HCT116 (cell line): ENCODE results near the gene OVOL3. TPM values are rescaled to one million over a fixed set of nuclear protein-coding genes. Genes with fewer than 3 reads are reported as not detected.
A peak's percentile ranks its signal among the peaks of the same experiment; 100 is the strongest.

Experiments used
- ATAC-seq: fragments of 200-7000 bp; cut with Tn5 transposase; 2 replicates; pipeline ENCODE4 v1.9.1; 2020; ENCODE audit warnings: mild to moderate bottlenecking, moderate library complexity
- BruUV-seq: library from RNA; stranded (reverse); fragments of 400-500 nt; replicated peaks from 2 replicates; lab custom pipeline; 2021; lab: Mats Ljungman, UMichigan
- CTCF ChIA-PET: fragments of 300-600 bp; sonication (Branson Sonifier 250); formaldehyde crosslinking; loops from one replicate; lab custom pipeline; 2021; ENCODE audit warnings: antibody characterized with exemption; lab: Charles Lee
- POLR2A ChIA-PET: fragments of 300-600, 350-600 bp; sonication (Branson Sonifier 250); formaldehyde crosslinking; loops from one replicate; lab custom pipeline; 2021; ENCODE audit warnings: antibody characterized with exemption; lab: Charles Lee
- RAD21 ChIA-PET, 2 experiments: fragments of 300-600 bp; sonication (Branson Sonifier 250); formaldehyde crosslinking; loops; one replicate each; lab custom pipeline; 2023; ENCODE audit warnings: low total read pairs in 2 of 2; ENCODE audit not compliant: uncharacterized antibody in 2 of 2, unreplicated experiment in 2 of 2, low non-redundant PET in 1 of 2; lab: Charles Lee
- DNase-seq: peaks from one replicate; pipeline ENCODE4 v3.0.0-alpha.2; 2010; ENCODE audit warnings: low read depth, low spot score
- H2AFZ ChIP-seq: fragments of 200-600 bp; shearing (Covaris generic), sonication (generic); 2 replicates; pipeline ENCODE4 v1.6.1; 2017; ENCODE audit warnings: low read depth, mixed run types, mixed read lengths, antibody characterized with exemption, low read length; ENCODE audit not compliant: poor library complexity, severe bottlenecking
- H3K27ac ChIP-seq: 2 replicates; pipeline ENCODE4 v1.5.1; 2012; ENCODE audit warnings: low read depth, low read length
- H3K27me3 ChIP-seq: fragments of 200-600 bp; sonication (generic); 2 replicates; pipeline ENCODE4 v1.6.1; 2016; ENCODE audit warnings: mixed run types, low read length, mixed read lengths; ENCODE audit not compliant: insufficient read depth
- H3K36me3 ChIP-seq, 2 experiments: fragments of 200-500 bp in 1 of 2; fragments of 200-600 bp in 1 of 2; sonication (Bioruptor generic) in 1 of 2; sonication (generic) in 1 of 2; 2 replicates each; pipeline versions ENCODE4 v1.5.1 to v1.6.1; 2014 to 2016; ENCODE audit warnings: low read length in 2 of 2, inconsistent platforms in 1 of 2, mixed read lengths in 1 of 2, mixed run types in 1 of 2; ENCODE audit not compliant: insufficient read depth in 2 of 2, control insufficient read depth in 1 of 2
- H3K4me1 ChIP-seq, 2 experiments: fragments of 200-600 bp in 1 of 2; sonication (generic) in 1 of 2; 2 replicates each; pipeline versions ENCODE4 v1.5.1 to v1.6.1; 2012 to 2017; ENCODE audit warnings: low read length in 2 of 2, inconsistent platforms in 1 of 2, mild to moderate bottlenecking in 1 of 2, mixed read lengths in 1 of 2, mixed run types in 1 of 2, moderate library complexity in 1 of 2; ENCODE audit not compliant: insufficient read depth in 2 of 2, control insufficient read depth in 1 of 2
- H3K4me2 ChIP-seq: fragments of 200-600 bp; sonication (generic); 2 replicates; pipeline ENCODE4 v1.6.1; 2017; ENCODE audit warnings: mixed run types, low read length, mixed read lengths
- H3K4me3 ChIP-seq, 2 experiments: fragments of 200-600 bp in 1 of 2; sonication (generic) in 1 of 2; replicated peaks in 1 of 2; 2 replicates each; pipeline ENCODE4 v1.5.1; 2011 to 2016; ENCODE audit warnings: low read length in 2 of 2, control low read depth in 1 of 2, low read depth in 1 of 2, mild to moderate bottlenecking in 1 of 2, mixed read lengths in 1 of 2, mixed run types in 1 of 2
- H3K79me2 ChIP-seq: fragments of 200-600 bp; sonication (generic); 2 replicates; pipeline ENCODE4 v1.6.1; 2017; ENCODE audit warnings: mild to moderate bottlenecking, mixed run types, low read length, moderate library complexity, mixed read lengths; ENCODE audit not compliant: insufficient read depth
- H3K9ac ChIP-seq: fragments of 200-600 bp; sonication (generic); 2 replicates; pipeline ENCODE4 v1.6.1; 2016; ENCODE audit warnings: low read length, mixed read lengths
- H3K9me2 ChIP-seq: fragments of 200-600 bp; sonication (generic), shearing (Covaris generic); 2 replicates; pipeline ENCODE4 v1.6.1; 2017; ENCODE audit warnings: mixed run types, mild to moderate bottlenecking, moderate library complexity; ENCODE audit not compliant: insufficient read depth
- H3K9me3 ChIP-seq, 2 experiments: fragments of 200-500 bp in 1 of 2; fragments of 200-600 bp in 1 of 2; sonication (Bioruptor generic) in 1 of 2; sonication (generic) in 1 of 2; 2 replicates each; pipeline ENCODE4 v1.6.1; 2014 to 2017; ENCODE audit warnings: low read length in 2 of 2, mixed read lengths in 2 of 2, inconsistent platforms in 1 of 2, low read depth in 1 of 2, mild to moderate bottlenecking in 1 of 2, mixed run types in 1 of 2, moderate library complexity in 1 of 2; ENCODE audit not compliant: control insufficient read depth in 1 of 2, insufficient read depth in 1 of 2
- H4K20me1 ChIP-seq: fragments of 200-600 bp; sonication (generic), shearing (Covaris generic); 2 replicates; pipeline ENCODE4 v1.6.1; 2017; ENCODE audit warnings: mixed run types, mild to moderate bottlenecking, moderate library complexity; ENCODE audit not compliant: insufficient read depth
- CBX3 ChIP-seq: IDR thresholded peaks from 2 replicates; pipeline ENCODE4 v1.6.1; 2012; ENCODE audit warnings: low read depth
- CEBPB ChIP-seq: IDR thresholded peaks from 2 replicates; pipeline ENCODE4 v1.6.1; 2012; ENCODE audit warnings: low read depth
- CTCF ChIP-seq, 3 experiments: fragments of 200-600 bp in 1 of 3; sonication (generic) in 1 of 3; IDR thresholded peaks in 2 of 3; conservative IDR thresholded peaks in 1 of 3; 2 replicates each; pipeline ENCODE4 v1.5.1; 2012 to 2017; ENCODE audit warnings: low read depth in 2 of 3, low read length in 2 of 3, antibody characterized with exemption in 1 of 3, borderline replicate concordance in 1 of 3, control low read depth in 1 of 3, mild to moderate bottlenecking in 1 of 3, mixed read lengths in 1 of 3, mixed run types in 1 of 3, moderate library complexity in 1 of 3; ENCODE audit not compliant: insufficient read depth in 1 of 3
- EZH2 ChIP-seq: fragments of 200-600 bp; sonication (generic); IDR thresholded peaks from 2 replicates; pipeline ENCODE4 v1.6.1; 2017; ENCODE audit warnings: antibody characterized with exemption, mixed run types
- EZH2phosphoT487 ChIP-seq: fragments of 200-600 bp; IDR thresholded peaks from 2 replicates; pipeline ENCODE4 v1.6.1; 2018; ENCODE audit warnings: antibody characterized with exemption, borderline replicate concordance
- POLR2A ChIP-seq: IDR thresholded peaks from 2 replicates; pipeline ENCODE4 v1.7.0; 2011; ENCODE audit warnings: borderline replicate concordance; ENCODE audit not compliant: insufficient read depth, insufficient read length; ENCODE audit errors: extremely low read depth
- POLR2AphosphoS5 ChIP-seq: IDR thresholded peaks from 2 replicates; pipeline ENCODE4 v1.6.1; 2011; ENCODE audit warnings: mild to moderate bottlenecking, low read depth, low read length, moderate library complexity
- RAD21 ChIP-seq: IDR thresholded peaks from 2 replicates; pipeline ENCODE4 v1.6.1; 2012; ENCODE audit warnings: low read depth, mild to moderate bottlenecking
- SIN3A ChIP-seq: IDR thresholded peaks from 2 replicates; pipeline ENCODE4 v1.6.1; 2012; ENCODE audit warnings: low read depth
- SRF ChIP-seq: IDR thresholded peaks from 2 replicates; pipeline ENCODE4 v1.6.1; 2012; ENCODE audit warnings: low read depth
- TCF7L2 ChIP-seq: IDR thresholded peaks from 2 replicates; pipeline ENCODE4 v1.7.0; 2011; ENCODE audit warnings: borderline replicate concordance, inconsistent platforms; ENCODE audit not compliant: insufficient read depth, insufficient read length; ENCODE audit errors: extremely low read depth
- YY1 ChIP-seq: IDR thresholded peaks from 2 replicates; pipeline ENCODE4 v1.6.1; 2011; ENCODE audit warnings: low read length, low read depth, moderate library complexity, mild to moderate bottlenecking; ENCODE audit not compliant: insufficient replicate concordance; ENCODE audit errors: extremely low read depth
- ZFX ChIP-seq: fragments of 450-650 bp; IDR thresholded peaks from 2 replicates; pipeline ENCODE4 v1.6.1; 2017
- intact Hi-C: fragments of 100-400 bp; cut with micrococcal nuclease; formaldehyde crosslinking; loops from 2 replicates; pipeline ENCODE4 v1.10.0; 2022
- total RNA-seq: library from RNA; stranded (reverse); gene quantifications from one replicate; pipeline ENCODE4 v1.2.1, GENCODE V29; 2021; ENCODE audit not compliant: unreplicated experiment

OVOL3 gene
- total RNA-seq, 1 experiment from 2014 or later: not detected

GRCh38 chr19:36152019-36152351 lies 41.0 kb downstream of the OVOL3 start (continued):
- no peak for TF ChIP-seq CTCF (IDR thresholded peaks at IDR 0.05 in 2 of 3, conservative IDR thresholded peaks at IDR 0.05 in 1 of 3; ENCODE audit: borderline replicate concordance in 1 of 3, insufficient read depth in 1 of 3, low read depth in 2 of 3, low read length in 2 of 3)
- TF ChIP-seq EZH2: no peak
- TF ChIP-seq CEBPB: no peak
- no peak for TF ChIP-seq SIN3A
- no peak for TF ChIP-seq POLR2A
- TF ChIP-seq CBX3: no peak
- TF ChIP-seq RAD21: no peak
- no peak for TF ChIP-seq SRF
- TF ChIP-seq POLR2AphosphoS5: no peak
- no peak for TF ChIP-seq YY1
- TF ChIP-seq ZFX: no peak
- TF ChIP-seq, all 23 proteins: peak for 0

GRCh38 chr19:36152352-36153091 lies 41.6 kb downstream of the OVOL3 start, which contains the start of gene COX7A1:
Gene COX7A1 (minus strand): TSS chr19:36152447. CDS start chr19:36152407, 40 bp downstream.
- no peaks in the 10 kb centered on the region for H3K27me3 ChIP-seq
- TF ChIP-seq POLR2AphosphoS5: 0 out of 2 replicates have a peak, but pooled peaks have one; percentile 1
- TF ChIP-seq CEBPB: no peak
- no peak for TF ChIP-seq EZH2phosphoT487
- no peak for TF ChIP-seq RAD21
- TF ChIP-seq SIN3A: no peak
- no peak for TF ChIP-seq POLR2A
- TF ChIP-seq TCF7L2: no peak
- no peak for TF ChIP-seq EZH2
- TF ChIP-seq, all 23 proteins: peak for 1
- no peak within 1 kb of the TSS for H2AFZ ChIP-seq
- H3K4me1 ChIP-seq: no peaks in the 10 kb centered on the region
- intact Hi-C loops: no loop called here
- H3K9me3 ChIP-seq: no peaks in the 10 kb centered on the region
- peak; percentile 27; the same call in 1 of the 2 replicates for ATAC-seq
- H3K79me2 ChIP-seq: peaks cover 10% of the 10 kb centered on the region; the same call in 1 of the 2 replicates
- no peak within 1 kb of the TSS for H3K9ac ChIP-seq
- H3K36me3 ChIP-seq: peaks cover 15 to 36% of the 10 kb centered on the region in 2 experiments
- no peaks in the 10 kb centered on the region for H4K20me1 ChIP-seq
- ChIA-PET CTCF (no interaction called here), POLR2A (interaction anchor here (1.4 kb wide), 1 partner anchor 8 kb away, joined by 3 read pairs; no protein-coding TSS in a partner anchor), RAD21 (no interaction called here)
- no peaks in the 10 kb centered on the region for H3K9me2 ChIP-seq
- no peak within 1 kb of the TSS for H3K4me2 ChIP-seq
- BruUV-seq: no TSS peak
- no peak for DNase-seq
- H3K27ac ChIP-seq: no peak within 1 kb of the TSS
- H3K4me3 ChIP-seq: no peak within 1 kb of the TSS
